ENCODE measurements around the gene ATP1A4. TPM values are rescaled to one million over a fixed set of nuclear protein-coding genes. Genes with fewer than 3 reads are reported as not detected.

ATP1A4 gene
- total RNA-seq, 4 donors from 2014 or later, result 0.47 TPM; not detected in 3

GRCh38 chr1:160222546-160222945 is 71.1 kb downstream of the ATP1A4 start:
- Histone ChIP-seq H3K4me3 (no peak overlapping the region), H3K9me3 (no peaks in the 10 kb centered on the region), H3K27me3 (no peaks in the 10 kb centered on the region), H3K27ac (no peak overlapping the region), H3K4me1 (peaks cover 1 to 34% (median 21%) of the 10 kb centered on the region in 3 donors), H3K36me3 (peaks cover 17 to 99% of the 10 kb centered on the region in 2 donors)
- WGBS, 2 donors (ENCODE audit: low coverage in 1 of 2), result 80 to 90% methylated on average over 1 to 3 of the region's 3 CpGs
- no peak for ATAC-seq
- no peak for TF ChIP-seq POLR2A (IDR thresholded peaks at IDR 0.05)
- TF ChIP-seq POLR2AphosphoS5 (IDR thresholded peaks at IDR 0.05), result no peak
- TF ChIP-seq EP300 (IDR thresholded peaks at IDR 0.05), result no peak
- TF ChIP-seq, protein P1, sequence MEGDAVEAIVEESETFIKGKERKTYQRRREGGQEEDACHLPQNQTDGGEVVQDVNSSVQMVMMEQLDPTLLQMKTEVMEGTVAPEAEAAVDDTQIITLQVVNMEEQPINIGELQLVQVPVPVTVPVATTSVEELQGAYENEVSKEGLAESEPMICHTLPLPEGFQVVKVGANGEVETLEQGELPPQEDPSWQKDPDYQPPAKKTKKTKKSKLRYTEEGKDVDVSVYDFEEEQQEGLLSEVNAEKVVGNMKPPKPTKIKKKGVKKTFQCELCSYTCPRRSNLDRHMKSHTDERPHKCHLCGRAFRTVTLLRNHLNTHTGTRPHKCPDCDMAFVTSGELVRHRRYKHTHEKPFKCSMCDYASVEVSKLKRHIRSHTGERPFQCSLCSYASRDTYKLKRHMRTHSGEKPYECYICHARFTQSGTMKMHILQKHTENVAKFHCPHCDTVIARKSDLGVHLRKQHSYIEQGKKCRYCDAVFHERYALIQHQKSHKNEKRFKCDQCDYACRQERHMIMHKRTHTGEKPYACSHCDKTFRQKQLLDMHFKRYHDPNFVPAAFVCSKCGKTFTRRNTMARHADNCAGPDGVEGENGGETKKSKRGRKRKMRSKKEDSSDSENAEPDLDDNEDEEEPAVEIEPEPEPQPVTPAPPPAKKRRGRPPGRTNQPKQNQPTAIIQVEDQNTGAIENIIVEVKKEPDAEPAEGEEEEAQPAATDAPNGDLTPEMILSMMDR (IDR thresholded peaks at IDR 0.05), result no peak

DNA sequence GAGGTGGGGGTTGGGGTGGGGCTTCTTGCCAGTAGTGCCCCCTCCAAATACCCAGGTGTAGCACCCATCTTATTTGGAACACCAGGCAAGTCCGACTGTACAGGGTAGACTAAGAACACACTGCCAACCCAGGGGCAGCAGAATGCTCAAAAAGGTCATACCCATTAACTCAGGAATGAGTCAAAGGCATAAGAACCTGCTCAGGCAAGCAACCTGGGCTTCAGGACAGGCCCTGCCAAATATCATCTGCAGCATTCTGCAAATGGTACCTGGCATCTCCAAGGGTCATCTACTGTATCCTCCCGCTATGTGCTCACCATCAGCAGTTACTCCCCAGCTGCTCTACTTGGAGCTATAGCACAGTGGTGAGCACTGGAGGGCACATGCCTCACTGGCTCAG is 73.2 kb downstream of the ATP1A4 start:
- no peak overlapping the region for H3K27ac ChIP-seq
- H3K4me1 ChIP-seq, result peaks cover 0 to 13% (median 3%) of the 10 kb centered on the region in 3 donors
- no peak for ATAC-seq
- no peak overlapping the region for H3K4me3 ChIP-seq
- H3K9me3 ChIP-seq, result no peaks in the 10 kb centered on the region
- WGBS, 2 donors (ENCODE audit: low coverage in 1 of 2), result 80 to 83% methylated on average over 1 to 2 of the region's 2 CpGs
- TF ChIP-seq, protein P1 (IDR thresholded peaks at IDR 0.05), result no peak
- TF ChIP-seq EP300 (IDR thresholded peaks at IDR 0.05), result no peak
- no peak for TF ChIP-seq POLR2A (IDR thresholded peaks at IDR 0.05)
- TF ChIP-seq POLR2AphosphoS5 (IDR thresholded peaks at IDR 0.05), result no peak
- H3K36me3 ChIP-seq, result peaks cover 17 to 99% of the 10 kb centered on the region in 2 donors
- no peaks in the 10 kb centered on the region for H3K27me3 ChIP-seq

- H3K27ac ChIP-seq, result no peak overlapping the region
- ATAC-seq, result no peak
- H3K4me1 ChIP-seq, result peaks cover 0 to 6% (median 0%) of the 10 kb centered on the region in 3 donors
- no peak for TF ChIP-seq EP300 (IDR thresholded peaks at IDR 0.05)
- TF ChIP-seq POLR2A (IDR thresholded peaks at IDR 0.05), result no peak
- TF ChIP-seq, protein P1 (IDR thresholded peaks at IDR 0.05), result no peak
- TF ChIP-seq POLR2AphosphoS5 (IDR thresholded peaks at IDR 0.05), result no peak
- WGBS, 2 donors (ENCODE audit: low coverage in 1 of 2), result 80 to 89% methylated on average over 2 of the region's 2 CpGs
- H3K36me3 ChIP-seq, result peaks cover 17 to 100% of the 10 kb centered on the region in 2 donors
- no peaks in the 10 kb centered on the region for H3K27me3 ChIP-seq
- H3K4me3 ChIP-seq, result no peak overlapping the region
- H3K9me3 ChIP-seq, result no peaks in the 10 kb centered on the region
Observed at GRCh38 chr1:160225345-160225744, 73.9 kb downstream of the ATP1A4 start.

- Histone ChIP-seq H3K27me3 (no peaks in the 10 kb centered on the region), H3K4me1 (no peaks in the 10 kb centered on the region), H3K36me3 (peaks cover 16 to 100% of the 10 kb centered on the region in 2 donors), H3K27ac (no peak overlapping the region), H3K4me3 (no peak overlapping the region), H3K9me3 (no peaks in the 10 kb centered on the region)
- no peak for ATAC-seq
- TF ChIP-seq POLR2A (IDR thresholded peaks at IDR 0.05) (no peak), EP300 (IDR thresholded peaks at IDR 0.05) (no peak), POLR2AphosphoS5 (IDR thresholded peaks at IDR 0.05) (no peak)
- TF ChIP-seq, protein P1 (IDR thresholded peaks at IDR 0.05), result no peak
- 84 to 100% methylated on average over 1 to 2 of the region's 2 CpGs for WGBS, 2 donors (ENCODE audit: low coverage in 1 of 2)
Observed at GRCh38 chr1:160226623-160227022, 75.2 kb downstream of the ATP1A4 start.

GRCh38 chr1:160227034-160227433 is 75.6 kb downstream of the ATP1A4 start:
- Histone ChIP-seq H3K4me3 (no peak overlapping the region), H3K36me3 (peaks cover 16 to 100% of the 10 kb centered on the region in 2 donors), H3K9me3 (no peaks in the 10 kb centered on the region), H3K27me3 (no peaks in the 10 kb centered on the region), H3K27ac (no peak overlapping the region), H3K4me1 (no peaks in the 10 kb centered on the region)
- WGBS, 2 donors (ENCODE audit: low coverage in 1 of 2), result 20 to 91% methylated on average over 1 to 4 of the region's 4 CpGs
- TF ChIP-seq, protein P1 (IDR thresholded peaks at IDR 0.05), result no peak
- no peak for TF ChIP-seq POLR2A (IDR thresholded peaks at IDR 0.05)
- TF ChIP-seq POLR2AphosphoS5 (IDR thresholded peaks at IDR 0.05), result no peak
- TF ChIP-seq EP300 (IDR thresholded peaks at IDR 0.05), result no peak
- ATAC-seq, result no peak

Data from gastroesophageal sphincter (tissue), 4 donors.